ENCODE results near the gene RIT1. TPM values are rescaled to one million over a fixed set of nuclear protein-coding genes. Genes with fewer than 3 reads are reported as not detected.

Gene RIT1
- total and polyA plus RNA-seq, 2 of the 8 experiments (the other 6 are each of a cell fraction or from before 2014, with no cell fraction given), result 25.3 to 26.8 TPM

DNA sequence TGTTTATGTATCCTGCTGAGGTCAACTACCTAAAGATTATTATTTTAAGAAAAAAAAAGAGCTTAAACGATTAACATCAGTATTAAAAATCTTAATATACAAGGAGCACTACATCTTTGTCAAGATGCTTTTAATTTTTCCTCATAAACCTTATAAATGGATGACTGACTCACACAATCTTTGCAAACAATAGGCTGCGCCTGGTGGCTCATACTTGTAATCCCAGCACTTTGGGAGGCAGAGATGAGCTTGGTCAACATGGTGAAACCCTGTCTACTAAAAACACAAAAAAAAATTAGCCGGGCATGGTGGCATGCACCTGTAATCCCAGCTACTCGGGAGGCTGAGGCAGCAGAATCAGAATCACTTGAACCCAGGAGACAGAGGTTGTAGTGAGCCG, 21.3 kb upstream of the RIT1 start (continued):
- no peak for TF ChIP-seq CHD7 (IDR thresholded peaks at IDR 0.05; ENCODE audit: insufficient replicate concordance, low read length)
